ENCODE data around the gene GSDMA.
A peak's percentile ranks its signal among the peaks of the same experiment; 100 is the strongest.

GSDMA gene

GRCh38 chr17:39962642-39963220 lies at the start of gene GSDMA:
TSS of gene GSDMA (plus strand) at chr17:39963004. CDS start at chr17:39965688, 2,684 bp downstream.
- DNase-seq = no peak

- no peak for DNase-seq
Observed at GRCh38 chr17:39913989-39914388, 48.8 kb upstream of the GSDMA start.

GRCh38 chr17:39915559-39915958 lies 47.2 kb upstream of the GSDMA start:
- DNase-seq = no peak

GRCh38 chr17:39916918-39917317 lies 45.9 kb upstream of the GSDMA start:
- no peak for DNase-seq

- no peak for DNase-seq
Observed at GRCh38 chr17:39919087-39919683, 43.6 kb upstream of the GSDMA start.

- DNase-seq = peak; percentile 64
Observed at GRCh38 chr17:39920218-39921210, 42.3 kb upstream of the GSDMA start.

GRCh38 chr17:39921323-39921722 lies 41.5 kb upstream of the GSDMA start:
- peak; percentile 34 for DNase-seq

- no peak for DNase-seq
Observed at GRCh38 chr17:39922006-39922405, 40.8 kb upstream of the GSDMA start.

GRCh38 chr17:39923230-39923629 lies 39.6 kb upstream of the GSDMA start:
- DNase-seq = no peak

GRCh38 chr17:39923836-39924690 lies 38.7 kb upstream of the GSDMA start:
- no peak for DNase-seq

GRCh38 chr17:39924691-39925055 lies 38.1 kb upstream of the GSDMA start:
- DNase-seq = no peak

GRCh38 chr17:39925282-39926134 lies 37.3 kb upstream of the GSDMA start:
- no peak for DNase-seq

GRCh38 chr17:39926135-39926587 lies 36.6 kb upstream of the GSDMA start:
- no peak for DNase-seq

- DNase-seq = peak; percentile 58
Observed at GRCh38 chr17:39926588-39927100, 36.2 kb upstream of the GSDMA start.

GRCh38 chr17:39927101-39927928 lies 35.5 kb upstream of the GSDMA start, which contains the start of the genes LRRC3C and ORMDL3:
TSS of gene LRRC3C (plus strand) at chr17:39927732. CDS start at chr17:39941524, 13,792 bp downstream.
TSS of gene ORMDL3 (minus strand) at chr17:39927601. CDS start at chr17:39924203, 3,398 bp downstream.
- DNase-seq = peak; percentile 91

GRCh38 chr17:39927929-39928857 lies 34.6 kb upstream of the GSDMA start:
- no peak for DNase-seq

- DNase-seq = no peak
Observed at GRCh38 chr17:39928858-39929645, 33.8 kb upstream of the GSDMA start.
